Measurements from ENCODE around the gene ARID1B.

- TF ChIP-seq CTCF (IDR thresholded peaks at IDR 0.05; ENCODE audit: insufficient read depth, low read depth, low read length), result no peak
- TF ChIP-seq EZH2 (IDR thresholded peaks at IDR 0.05; ENCODE audit: insufficient read depth, low read length), result no peak
Measured at GRCh38 chr6:156854466-156855161, 77.4 kb downstream of the ARID1B start.

Data from astrocyte (in vitro differentiated cells and primary cell).